DOHH2 (cell line): ENCODE measurements around the gene WWOX.

Experiments used
- CTCF ChIP-seq: fragments of 200-600 bp; sonication (generic); IDR thresholded peaks from one replicate; pipeline ENCODE4 v1.5.1; 2014; ENCODE audit warnings: antibody characterized with exemption, mild to moderate bottlenecking, low read depth, low read length; ENCODE audit not compliant: poor library complexity, severe bottlenecking
- EZH2phosphoT487 ChIP-seq: fragments of 200-600 bp; sonication (generic); IDR thresholded peaks from 2 replicates; pipeline ENCODE4 v1.6.1; 2017; ENCODE audit warnings: borderline replicate concordance, mild to moderate bottlenecking, antibody characterized with exemption, low read length, moderate library complexity, mixed read lengths

GRCh38 chr16:79113826-79114225 is 1014.4 kb downstream of the WWOX start:
- TF ChIP-seq CTCF (no peak), EZH2phosphoT487 (no peak)
